ENCODE measurements around the gene NDEL1.

NDEL1 gene

GRCh38 chr17:8477715-8478441 is 42.2 kb downstream of the NDEL1 start:
- no peak for TF ChIP-seq CTCF (IDR thresholded peaks at IDR 0.05; ENCODE audit: insufficient read depth, low read length, missing control alignments)
- POLR2A ChIA-PET: interaction anchor here (0.7 kb wide), 2 partner anchors 11 to 14 kb away, joined by 3 read pairs; no protein-coding TSS in a partner anchor
- CTCF ChIA-PET: interaction anchor here (0.7 kb wide), 1 partner anchor 16 kb away, joined by 4 read pairs; no protein-coding TSS in a partner anchor
- DNase-seq (ENCODE audit: low read depth, low spot score): no peak
- no peak overlapping the region for H3K4me3 ChIP-seq (ENCODE audit: low read depth, low read length)

GRCh38 chr17:8479431-8479947 is 43.8 kb downstream of the NDEL1 start:
- ChIA-PET CTCF (no interaction called here), POLR2A (no interaction called here)
- no peak overlapping the region for H3K4me3 ChIP-seq (ENCODE audit: low read depth, low read length)
- TF ChIP-seq CTCF (IDR thresholded peaks at IDR 0.05; ENCODE audit: insufficient read depth, low read length, missing control alignments): no peak
- DNase-seq (ENCODE audit: low read depth, low spot score): no peak

- POLR2A ChIA-PET: no interaction called here
- DNase-seq (ENCODE audit: low read depth, low spot score): no peak
- CTCF ChIA-PET: interaction anchor here (1.4 kb wide), 1 partner anchor 305 kb away, joined by 3 read pairs; no protein-coding TSS in a partner anchor
- no peak overlapping the region for H3K4me3 ChIP-seq (ENCODE audit: low read depth, low read length)
- TF ChIP-seq CTCF (IDR thresholded peaks at IDR 0.05; ENCODE audit: insufficient read depth, low read length, missing control alignments): no peak
Observed at GRCh38 chr17:8480011-8480976, 44.6 kb downstream of the NDEL1 start.

GRCh38 chr17:8481089-8481488 is 45.4 kb downstream of the NDEL1 start:
- no peak for DNase-seq (ENCODE audit: low read depth, low spot score)
- ChIA-PET POLR2A (no interaction called here), CTCF (interaction anchor here (1.4 kb wide), 1 partner anchor 304 kb away, joined by 3 read pairs; no protein-coding TSS in a partner anchor)
- no peak overlapping the region for H3K4me3 ChIP-seq (ENCODE audit: low read depth, low read length)
- TF ChIP-seq CTCF (IDR thresholded peaks at IDR 0.05; ENCODE audit: insufficient read depth, low read length, missing control alignments): no peak

GRCh38 chr17:8481703-8482102 is 46.0 kb downstream of the NDEL1 start:
- no peak overlapping the region for H3K4me3 ChIP-seq (ENCODE audit: low read depth, low read length)
- POLR2A ChIA-PET: no interaction called here
- DNase-seq (ENCODE audit: low read depth, low spot score): no peak
- CTCF ChIA-PET: interaction anchor here (1.1 to 1.5 kb wide), 3 partner anchors 11 to 304 kb away, joined by 3 read pairs; no protein-coding TSS in a partner anchor
- TF ChIP-seq CTCF (IDR thresholded peaks at IDR 0.05; ENCODE audit: insufficient read depth, low read length, missing control alignments): no peak

All from AG04449 (cell line).